Measurements from ENCODE around the gene PRDM16.

- no peak for TF ChIP-seq CTCF (IDR thresholded peaks at IDR 0.05; ENCODE audit: borderline replicate concordance, extremely low read depth, low read length, poor library complexity, severe bottlenecking)
- no peak for TF ChIP-seq EZH2 (IDR thresholded peaks at IDR 0.05; ENCODE audit: borderline replicate concordance, low read depth, low read length, severe bottlenecking)
Observed at GRCh38 chr1:3367376-3367775, 298.4 kb downstream of the PRDM16 start.
